ENCODE measurements around the gene MEIOB. TPM values are rescaled to one million over a fixed set of nuclear protein-coding genes. Genes with fewer than 3 reads are reported as not detected.

MEIOB gene
- total RNA-seq, 6 experiments from 2014 or later = not detected

GRCh38 chr16:1908983-1909382 is 37.0 kb upstream of the MEIOB start:
- DNase-seq = no peak
- Mint-ChIP-seq H3K4me1 (ENCODE audit: low read depth) (peaks cover 6% of the 10 kb centered on the region), H3K9me3 (no peaks in the 10 kb centered on the region), H3K4me3 (no peak overlapping the region), H3K27ac (no peak overlapping the region), H3K36me3 (ENCODE audit: low read depth) (no peaks in the 10 kb centered on the region), H3K27me3 (ENCODE audit: insufficient read depth) (peaks cover 40% of the 10 kb centered on the region)
- no peak for TF ChIP-seq CTCF (IDR thresholded peaks at IDR 0.05)

- no peak for DNase-seq
- Mint-ChIP-seq H3K4me1 (ENCODE audit: low read depth) (peaks cover 6% of the 10 kb centered on the region), H3K36me3 (ENCODE audit: low read depth) (no peaks in the 10 kb centered on the region), H3K4me3 (no peak overlapping the region), H3K27me3 (ENCODE audit: insufficient read depth) (peaks cover 47% of the 10 kb centered on the region), H3K27ac (no peak overlapping the region), H3K9me3 (no peaks in the 10 kb centered on the region)
- TF ChIP-seq CTCF (IDR thresholded peaks at IDR 0.05) = no peak
These were observed 36.2 kb upstream of the MEIOB start for GRCh38 chr16:1908184-1908583.

- no peaks in the 10 kb centered on the region for H3K9me3 Mint-ChIP-seq
- peaks cover 6% of the 10 kb centered on the region for H3K4me1 Mint-ChIP-seq (ENCODE audit: low read depth)
- no peak overlapping the region for H3K4me3 Mint-ChIP-seq
- no peaks in the 10 kb centered on the region for H3K36me3 Mint-ChIP-seq (ENCODE audit: low read depth)
- no peak for DNase-seq
- peaks cover 52% of the 10 kb centered on the region for H3K27me3 Mint-ChIP-seq (ENCODE audit: insufficient read depth)
- no peak overlapping the region for H3K27ac Mint-ChIP-seq
- no peak for TF ChIP-seq CTCF (IDR thresholded peaks at IDR 0.05)
These were observed 35.4 kb upstream of the MEIOB start for GRCh38 chr16:1907226-1907860.

GRCh38 chr16:1906846-1907165 is 34.8 kb upstream of the MEIOB start:
- H3K9me3 Mint-ChIP-seq = no peaks in the 10 kb centered on the region
- H3K27ac Mint-ChIP-seq = no peak overlapping the region
- H3K36me3 Mint-ChIP-seq (ENCODE audit: low read depth) = no peaks in the 10 kb centered on the region

GRCh38 chr16:1906055-1906845 is 34.3 kb upstream of the MEIOB start:
- no peak overlapping the region for H3K27ac Mint-ChIP-seq
- no peaks in the 10 kb centered on the region for H3K36me3 Mint-ChIP-seq (ENCODE audit: low read depth)
- no peak for DNase-seq
- H3K9me3 Mint-ChIP-seq = no peaks in the 10 kb centered on the region
- H3K4me3 Mint-ChIP-seq = no peak overlapping the region
- no peak for TF ChIP-seq CTCF (IDR thresholded peaks at IDR 0.05)
- H3K27me3 Mint-ChIP-seq (ENCODE audit: insufficient read depth) = peaks cover 52% of the 10 kb centered on the region
- H3K4me1 Mint-ChIP-seq (ENCODE audit: low read depth) = peaks cover 6% of the 10 kb centered on the region

More at GRCh38 chr16:1906846-1907165, 34.8 kb upstream of the MEIOB start:
- Mint-ChIP-seq H3K4me3 (no peak overlapping the region), H3K4me1 (ENCODE audit: low read depth) (peaks cover 6% of the 10 kb centered on the region), H3K27me3 (ENCODE audit: insufficient read depth) (peaks cover 52% of the 10 kb centered on the region)
- no peak for DNase-seq
- no peak for TF ChIP-seq CTCF (IDR thresholded peaks at IDR 0.05)
